ENCODE measurements around the gene LTBP1. TPM values are rescaled to one million over a fixed set of nuclear protein-coding genes. Genes with fewer than 3 reads are reported as not detected.

Gene LTBP1
- polyA plus RNA-seq, 1 experiment: 124 TPM

DNA sequence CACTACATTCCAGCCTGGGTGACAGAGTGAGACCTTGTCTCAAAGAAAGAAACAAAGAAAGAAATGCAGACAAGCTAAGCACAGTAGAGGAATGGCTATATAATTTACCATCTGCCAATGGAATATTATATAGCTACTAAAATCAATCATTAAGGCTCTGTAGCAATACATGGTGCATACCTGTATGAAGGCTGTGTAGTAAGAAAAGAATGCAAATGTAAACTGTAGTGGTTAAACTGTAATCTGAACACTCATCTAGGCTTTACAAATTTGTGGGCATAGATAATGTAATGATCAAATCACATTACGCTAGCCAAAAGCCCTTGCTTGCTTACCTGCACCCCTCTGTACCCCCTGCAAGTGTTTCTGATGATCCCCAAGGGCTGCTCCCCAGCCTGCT lies 230.9 kb downstream of the LTBP1 start:
- POLR2A ChIA-PET: no interaction called here
- CTCF ChIA-PET: interaction anchor here (1.6 kb wide), 1 partner anchor 9 kb away, joined by 5 read pairs; no protein-coding TSS in a partner anchor
- Histone ChIP-seq H3K36me3 (ENCODE audit: control insufficient read depth, insufficient read depth, low read length) (no peaks in the 10 kb centered on the region), H3K27me3 (ENCODE audit: control insufficient read depth, insufficient read depth, low read length) (no peaks in the 10 kb centered on the region), H3K4me3 (ENCODE audit: low read depth, low read length) (no peak overlapping the region)
- no peak for TF ChIP-seq CTCF (IDR thresholded peaks at IDR 0.05; ENCODE audit: insufficient read depth, low read depth, low read length)
- no peak for DNase-seq (ENCODE audit: low read depth)

DNA sequence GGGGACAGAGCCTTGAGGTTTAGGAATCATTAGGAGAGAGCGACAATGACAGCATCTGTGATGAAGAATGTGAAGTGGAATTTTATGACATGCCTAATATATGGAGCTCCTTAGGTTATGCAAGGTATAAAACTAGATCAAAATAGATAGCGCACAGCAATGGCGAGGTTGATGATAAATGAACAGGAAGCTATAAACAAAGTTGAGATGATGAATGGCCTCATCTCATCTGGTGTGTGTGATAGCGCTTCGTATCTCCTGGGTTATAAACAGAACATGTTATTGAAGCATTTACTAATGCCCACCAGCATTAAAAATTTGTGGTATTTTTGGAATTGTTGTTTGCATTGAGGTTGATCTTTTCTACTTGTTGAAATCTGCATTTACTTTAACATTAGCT lies 231.5 kb downstream of the LTBP1 start:
- ChIA-PET POLR2A (no interaction called here), CTCF (interaction anchor here (1.6 kb wide), 1 partner anchor 9 kb away, joined by 5 read pairs; no protein-coding TSS in a partner anchor)
- no peak for TF ChIP-seq CTCF (IDR thresholded peaks at IDR 0.05; ENCODE audit: insufficient read depth, low read depth, low read length)
- Histone ChIP-seq H3K4me3 (ENCODE audit: low read depth, low read length) (no peak overlapping the region), H3K27me3 (ENCODE audit: control insufficient read depth, insufficient read depth, low read length) (no peaks in the 10 kb centered on the region), H3K36me3 (ENCODE audit: control insufficient read depth, insufficient read depth, low read length) (no peaks in the 10 kb centered on the region)
- DNase-seq (ENCODE audit: low read depth): no peak

DNA sequence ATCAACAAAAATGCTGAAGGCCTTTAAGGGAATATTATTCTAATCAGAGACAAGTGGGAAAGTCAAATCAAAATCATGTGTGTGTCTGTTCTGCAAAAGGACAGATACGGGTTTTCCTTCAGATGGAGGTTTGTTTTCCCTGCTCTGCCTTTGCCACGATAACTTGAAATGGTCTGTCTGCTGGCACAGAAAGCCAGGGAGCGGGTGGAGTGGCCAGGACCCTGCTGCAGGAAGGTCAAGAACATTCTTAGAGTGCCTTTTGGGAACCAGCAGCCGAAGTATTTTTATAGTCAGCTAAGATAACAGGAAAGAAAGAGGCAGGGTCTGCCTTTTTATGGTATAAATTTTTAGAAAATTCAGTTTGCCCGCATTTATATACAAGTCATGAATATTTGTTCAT lies 234.2 kb downstream of the LTBP1 start:
- ChIA-PET POLR2A (no interaction called here), CTCF (interaction anchor here (0.7 kb wide), 1 partner anchor 105 kb away, joined by 3 read pairs; no protein-coding TSS in a partner anchor)
- no peaks in the 10 kb centered on the region for H3K27me3 ChIP-seq (ENCODE audit: control insufficient read depth, insufficient read depth, low read length)
- no peak overlapping the region for H3K4me3 ChIP-seq (ENCODE audit: low read depth, low read length)
- DNase-seq (ENCODE audit: low read depth): no peak
- no peaks in the 10 kb centered on the region for H3K36me3 ChIP-seq (ENCODE audit: control insufficient read depth, insufficient read depth, low read length)
- TF ChIP-seq CTCF (IDR thresholded peaks at IDR 0.05; ENCODE audit: insufficient read depth, low read depth, low read length): no peak

GRCh38 chr2:33181466-33181865 lies 234.7 kb downstream of the LTBP1 start:
- ChIA-PET CTCF (interaction anchor here (0.7 kb wide), 1 partner anchor 105 kb away, joined by 3 read pairs; no protein-coding TSS in a partner anchor), POLR2A (no interaction called here)
- no peak for TF ChIP-seq CTCF (IDR thresholded peaks at IDR 0.05; ENCODE audit: insufficient read depth, low read depth, low read length)
- no peaks in the 10 kb centered on the region for H3K36me3 ChIP-seq (ENCODE audit: control insufficient read depth, insufficient read depth, low read length)
- no peaks in the 10 kb centered on the region for H3K27me3 ChIP-seq (ENCODE audit: control insufficient read depth, insufficient read depth, low read length)
- H3K4me3 ChIP-seq (ENCODE audit: low read depth, low read length): no peak overlapping the region
- no peak for DNase-seq (ENCODE audit: low read depth)

DNA sequence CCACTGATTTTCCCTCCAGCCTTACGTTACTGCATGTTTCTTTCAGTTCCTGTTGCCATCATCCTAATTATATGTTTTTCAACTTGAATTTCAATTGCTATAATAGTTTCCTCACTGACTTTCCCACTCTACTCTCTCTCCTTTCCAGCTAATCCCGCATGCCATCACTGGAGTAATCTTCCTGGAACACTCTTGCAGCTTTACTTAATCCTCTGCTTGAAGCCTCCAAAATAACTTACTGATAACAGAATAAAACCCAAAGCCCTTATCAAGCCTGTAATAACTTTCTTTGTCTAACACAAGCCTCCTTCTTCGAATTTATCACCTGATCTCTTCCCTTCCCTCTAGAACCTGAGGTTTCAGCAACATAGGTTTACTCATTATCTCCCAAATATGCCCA lies 237.3 kb downstream of the LTBP1 start:
- ChIA-PET CTCF (interaction anchor here (1.2 kb wide), 1 partner anchor 11 kb away, joined by 6 read pairs; no protein-coding TSS in a partner anchor), POLR2A (no interaction called here)
- no peak for DNase-seq (ENCODE audit: low read depth)
- Histone ChIP-seq H3K4me3 (ENCODE audit: low read depth, low read length) (no peak overlapping the region), H3K27me3 (ENCODE audit: control insufficient read depth, insufficient read depth, low read length) (no peaks in the 10 kb centered on the region), H3K36me3 (ENCODE audit: control insufficient read depth, insufficient read depth, low read length) (0 out of 2 replicates have a peak, but pooled peaks cover 1% of the 10 kb centered on the region)
- no peak for TF ChIP-seq CTCF (IDR thresholded peaks at IDR 0.05; ENCODE audit: insufficient read depth, low read depth, low read length)

Measured in BJ (cell line).